Measurements from ENCODE around the gene UST.

Gene UST

DNA sequence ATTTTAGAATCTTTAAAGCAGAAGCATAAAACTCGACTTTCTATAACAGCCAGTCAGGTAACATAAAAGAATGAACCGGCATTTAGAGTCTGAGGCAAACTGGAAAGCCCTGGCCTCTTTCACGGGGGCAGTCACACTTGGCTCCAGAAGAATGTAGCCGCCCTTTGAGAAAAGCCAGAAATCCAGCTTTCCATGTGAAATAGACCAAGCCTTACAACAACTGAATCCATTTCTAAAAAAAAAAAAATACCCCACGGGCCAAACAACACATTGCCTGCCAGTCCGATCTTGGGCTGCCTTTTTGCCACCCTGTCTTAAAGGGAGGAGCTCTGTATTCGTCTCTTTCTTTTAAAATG is 317.8 kb downstream of the UST start:
- Histone ChIP-seq H3K36me3 (ENCODE audit: insufficient read depth) (no peaks in the 10 kb centered on the region), H3K27ac (no peak overlapping the region), H3K4me3 (IDR thresholded peaks at IDR 0.05; ENCODE audit: insufficient read depth, low read depth, low read length) (no peak overlapping the region), H4K20me1 (ENCODE audit: insufficient read depth) (no peaks in the 10 kb centered on the region), H3K27me3 (ENCODE audit: insufficient read depth, low read depth) (no peaks in the 10 kb centered on the region), H3K79me2 (ENCODE audit: insufficient read depth, low read depth) (no peaks in the 10 kb centered on the region), H3K4me1 (ENCODE audit: low read depth, poor library complexity, severe bottlenecking) (no peaks in the 10 kb centered on the region), H2AFZ (ENCODE audit: low read depth) (no peak overlapping the region), H3K9ac (no peak overlapping the region), H3K4me2 (no peak overlapping the region)
- TF ChIP-seq, protein P1, sequence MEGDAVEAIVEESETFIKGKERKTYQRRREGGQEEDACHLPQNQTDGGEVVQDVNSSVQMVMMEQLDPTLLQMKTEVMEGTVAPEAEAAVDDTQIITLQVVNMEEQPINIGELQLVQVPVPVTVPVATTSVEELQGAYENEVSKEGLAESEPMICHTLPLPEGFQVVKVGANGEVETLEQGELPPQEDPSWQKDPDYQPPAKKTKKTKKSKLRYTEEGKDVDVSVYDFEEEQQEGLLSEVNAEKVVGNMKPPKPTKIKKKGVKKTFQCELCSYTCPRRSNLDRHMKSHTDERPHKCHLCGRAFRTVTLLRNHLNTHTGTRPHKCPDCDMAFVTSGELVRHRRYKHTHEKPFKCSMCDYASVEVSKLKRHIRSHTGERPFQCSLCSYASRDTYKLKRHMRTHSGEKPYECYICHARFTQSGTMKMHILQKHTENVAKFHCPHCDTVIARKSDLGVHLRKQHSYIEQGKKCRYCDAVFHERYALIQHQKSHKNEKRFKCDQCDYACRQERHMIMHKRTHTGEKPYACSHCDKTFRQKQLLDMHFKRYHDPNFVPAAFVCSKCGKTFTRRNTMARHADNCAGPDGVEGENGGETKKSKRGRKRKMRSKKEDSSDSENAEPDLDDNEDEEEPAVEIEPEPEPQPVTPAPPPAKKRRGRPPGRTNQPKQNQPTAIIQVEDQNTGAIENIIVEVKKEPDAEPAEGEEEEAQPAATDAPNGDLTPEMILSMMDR (conservative IDR thresholded peaks at IDR 0.05; ENCODE audit: low read depth, low read length), result no peak

DNA sequence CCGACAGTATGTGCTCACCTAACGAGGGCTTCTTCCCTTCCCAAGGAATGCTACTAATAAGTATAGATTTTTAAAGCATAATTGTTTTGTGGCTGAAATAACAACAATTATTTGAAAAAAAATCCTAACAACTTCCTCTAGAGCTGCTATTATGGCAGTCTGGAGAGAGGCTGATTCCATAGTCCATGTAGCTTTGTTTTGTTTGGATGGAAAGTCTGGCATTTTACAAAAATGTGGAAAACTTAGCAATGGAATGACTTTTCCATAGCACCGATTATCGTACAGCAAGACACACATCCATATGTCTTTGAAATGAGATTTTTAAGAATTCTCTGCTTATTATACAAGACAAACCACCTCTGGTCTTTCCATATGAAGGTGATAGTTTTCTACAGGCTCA is 318.3 kb downstream of the UST start:
- no peak overlapping the region for H3K9ac ChIP-seq
- no peak overlapping the region for H3K27ac ChIP-seq
- H3K36me3 ChIP-seq (ENCODE audit: insufficient read depth), result no peaks in the 10 kb centered on the region
- no peak overlapping the region for H2AFZ ChIP-seq (ENCODE audit: low read depth)
- no peaks in the 10 kb centered on the region for H3K79me2 ChIP-seq (ENCODE audit: insufficient read depth, low read depth)
- TF ChIP-seq, protein P1 (conservative IDR thresholded peaks at IDR 0.05; ENCODE audit: low read depth, low read length), result no peak
- H4K20me1 ChIP-seq (ENCODE audit: insufficient read depth), result no peaks in the 10 kb centered on the region
- no peak overlapping the region for H3K4me3 ChIP-seq (IDR thresholded peaks at IDR 0.05; ENCODE audit: insufficient read depth, low read depth, low read length)
- H3K4me2 ChIP-seq, result no peak overlapping the region
- no peaks in the 10 kb centered on the region for H3K4me1 ChIP-seq (ENCODE audit: low read depth, poor library complexity, severe bottlenecking)
- no peaks in the 10 kb centered on the region for H3K27me3 ChIP-seq (ENCODE audit: insufficient read depth, low read depth)

DNA sequence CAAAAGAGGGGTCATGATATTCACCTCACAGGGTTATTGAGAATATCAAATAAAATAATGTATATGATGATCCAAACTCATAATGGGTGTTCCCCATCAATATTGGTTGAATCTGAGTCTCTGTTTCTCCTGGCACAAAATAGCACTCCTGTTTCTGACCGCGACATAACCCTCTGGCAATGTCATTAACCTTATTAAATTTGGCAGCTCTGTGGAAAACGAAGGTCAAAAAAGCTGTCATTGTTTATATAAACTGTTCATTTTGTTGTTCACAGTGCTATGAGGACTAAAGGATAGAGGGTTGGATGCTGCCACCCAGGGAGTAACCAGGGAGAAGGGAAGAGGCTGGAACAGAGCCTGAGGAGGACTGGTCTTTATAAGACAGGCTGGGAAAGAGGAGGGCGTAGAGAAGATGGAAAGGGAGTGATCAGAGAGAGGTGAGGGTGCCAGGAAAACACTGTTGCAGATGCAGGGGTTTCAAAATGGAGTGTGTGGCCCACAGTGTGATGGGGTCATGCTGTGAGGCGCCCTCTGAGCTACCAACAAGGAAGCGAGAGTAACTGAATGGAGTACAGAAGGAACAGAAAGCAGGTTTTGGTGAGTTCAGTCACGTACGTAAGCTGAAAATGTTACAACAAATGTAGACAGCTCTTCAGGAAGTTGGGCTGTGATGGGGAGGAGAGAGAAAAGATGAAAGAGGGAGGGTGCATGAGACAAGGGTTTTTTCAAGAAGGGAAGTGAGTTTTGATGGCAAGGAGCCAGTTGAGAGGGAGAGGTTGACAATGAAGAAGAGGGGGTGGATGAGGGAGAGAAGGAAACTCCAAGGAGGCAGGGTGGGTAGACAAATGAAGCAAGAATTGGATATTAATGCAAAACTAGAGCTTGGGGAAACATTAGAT is 319.1 kb downstream of the UST start:
- H3K27me3 ChIP-seq (ENCODE audit: insufficient read depth, low read depth), result no peaks in the 10 kb centered on the region
- no peak overlapping the region for H3K4me2 ChIP-seq
- no peak overlapping the region for H3K9ac ChIP-seq
- H3K4me3 ChIP-seq (IDR thresholded peaks at IDR 0.05; ENCODE audit: insufficient read depth, low read depth, low read length), result no peak overlapping the region
- H4K20me1 ChIP-seq (ENCODE audit: insufficient read depth), result no peaks in the 10 kb centered on the region
- no peak overlapping the region for H3K27ac ChIP-seq
- no peaks in the 10 kb centered on the region for H3K36me3 ChIP-seq (ENCODE audit: insufficient read depth)
- H3K4me1 ChIP-seq (ENCODE audit: low read depth, poor library complexity, severe bottlenecking), result no peaks in the 10 kb centered on the region
- no peaks in the 10 kb centered on the region for H3K79me2 ChIP-seq (ENCODE audit: insufficient read depth, low read depth)
- H2AFZ ChIP-seq (ENCODE audit: low read depth), result no peak overlapping the region
- TF ChIP-seq, protein P1 (conservative IDR thresholded peaks at IDR 0.05; ENCODE audit: low read depth, low read length), result no peak

DNA sequence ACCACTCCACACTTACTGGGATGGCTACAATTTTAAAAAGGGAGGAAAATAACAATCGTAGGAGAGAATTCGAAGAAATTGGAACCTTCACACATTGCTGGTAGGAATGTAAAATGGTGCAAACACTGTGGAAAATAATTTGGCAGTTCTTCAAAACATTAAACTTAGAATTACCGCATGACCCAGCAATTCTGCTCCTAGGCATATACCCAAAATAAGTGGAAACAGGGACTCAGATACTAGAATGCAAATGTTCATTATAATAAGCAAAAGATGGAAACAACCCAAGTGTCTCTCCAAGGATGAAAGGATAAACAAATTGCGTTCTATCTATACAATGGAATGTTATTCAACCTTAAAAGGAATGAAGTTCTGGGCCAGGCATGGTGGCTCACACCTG is 325.2 kb downstream of the UST start:
- Histone ChIP-seq H3K36me3 (ENCODE audit: insufficient read depth) (no peaks in the 10 kb centered on the region), H3K79me2 (ENCODE audit: insufficient read depth, low read depth) (no peaks in the 10 kb centered on the region), H3K27ac (no peak overlapping the region), H3K9ac (no peak overlapping the region), H4K20me1 (ENCODE audit: insufficient read depth) (no peaks in the 10 kb centered on the region), H3K4me1 (ENCODE audit: low read depth, poor library complexity, severe bottlenecking) (no peaks in the 10 kb centered on the region), H3K4me2 (no peak overlapping the region), H3K27me3 (ENCODE audit: insufficient read depth, low read depth) (no peaks in the 10 kb centered on the region), H2AFZ (ENCODE audit: low read depth) (no peak overlapping the region), H3K4me3 (IDR thresholded peaks at IDR 0.05; ENCODE audit: insufficient read depth, low read depth, low read length) (no peak overlapping the region)
- TF ChIP-seq, protein P1 (conservative IDR thresholded peaks at IDR 0.05; ENCODE audit: low read depth, low read length), result no peak

Data from KMS-11 (cell line).